ACHN (cell line): ENCODE results near the gene NEMP2.
"Not testable (repeated sequence)": the region's sequence is repeated elsewhere in the genome, so short reads cannot be mapped to it uniquely, and the experiment has no call there.

ENCODE experiments used
- DNase-seq: peaks from one replicate; pipeline ENCODE4 v3.0.0-alpha.2; 2015
- in situ Hi-C: cut with HindIII; loops from 2 replicates; pipeline ENCODE4 v1.10.0; 2017; ENCODE audit warnings: low sequenced_read_pairs, low pct_ligation_motif_present, low pct_unique_long_range_greater_than_20kb

The NEMP2 gene

GRCh38 chr2:190503088-190503487, 31.4 kb downstream of the NEMP2 start:
- in situ Hi-C loops: no loop called here
- DNase-seq: no peak

- no peak for DNase-seq
- in situ Hi-C loops: no loop called here
These were observed 32.7 kb downstream of the NEMP2 start for GRCh38 chr2:190501702-190502407.

- in situ Hi-C loops: no loop called here
- DNase-seq: no peak
These were observed 33.3 kb downstream of the NEMP2 start for GRCh38 chr2:190501231-190501630.

- in situ Hi-C loops: no loop called here
- no peak for DNase-seq
These were observed 34.4 kb downstream of the NEMP2 start for GRCh38 chr2:190500054-190500502.

- no peak for DNase-seq
- in situ Hi-C loops: no loop called here
These were observed 35.2 kb downstream of the NEMP2 start for GRCh38 chr2:190499273-190499672.

- no peak for DNase-seq
- in situ Hi-C loops: no loop called here
These were observed 37.1 kb downstream of the NEMP2 start for GRCh38 chr2:190497428-190497827.

- DNase-seq: not testable (repeated sequence)
These were observed 39.8 kb downstream of the NEMP2 start for GRCh38 chr2:190494600-190495227.

GRCh38 chr2:190493095-190493494, 41.4 kb downstream of the NEMP2 start:
- in situ Hi-C loops: no loop called here

More at GRCh38 chr2:190494600-190495227, 39.8 kb downstream of the NEMP2 start:
- in situ Hi-C loops: not testable (repeated sequence)

GRCh38 chr2:190490502-190490901, 44.0 kb downstream of the NEMP2 start:
- in situ Hi-C loops: no loop called here
- no peak for DNase-seq

More at GRCh38 chr2:190493095-190493494, 41.4 kb downstream of the NEMP2 start:
- DNase-seq: no peak

- in situ Hi-C loops: no loop called here
These were observed 45.0 kb downstream of the NEMP2 start for GRCh38 chr2:190489475-190489874.

GRCh38 chr2:190488516-190489233, 45.8 kb downstream of the NEMP2 start:
- no peak for DNase-seq
- in situ Hi-C loops: no loop called here

More at GRCh38 chr2:190489475-190489874, 45.0 kb downstream of the NEMP2 start:
- DNase-seq: no peak

GRCh38 chr2:190486037-190486623, 48.4 kb downstream of the NEMP2 start:
- no peak for DNase-seq
- in situ Hi-C loops: no loop called here

- in situ Hi-C loops: no loop called here
- no peak for DNase-seq
These were observed 52.1 kb downstream of the NEMP2 start for GRCh38 chr2:190482451-190482850.

GRCh38 chr2:190481339-190481738, 53.2 kb downstream of the NEMP2 start:
- DNase-seq: no peak
- in situ Hi-C loops: no loop called here

- in situ Hi-C loops: no loop called here
- no peak for DNase-seq
These were observed 55.8 kb downstream of the NEMP2 start for GRCh38 chr2:190478572-190479195.

- no peak for DNase-seq
- in situ Hi-C loops: no loop called here
These were observed 56.7 kb downstream of the NEMP2 start for GRCh38 chr2:190477661-190478454.

- no peak for DNase-seq
- in situ Hi-C loops: no loop called here
These were observed 64.2 kb downstream of the NEMP2 start for GRCh38 chr2:190470256-190470826.

GRCh38 chr2:190469771-190470170, 64.8 kb downstream of the NEMP2 start:
- DNase-seq: peak; percentile 24
- in situ Hi-C loops: no loop called here
